Rectal smooth muscle tissue (tissue), 1 donor: ENCODE results near the gene C19orf47.
"Not testable (repeated sequence)": the region's sequence is repeated elsewhere in the genome, so short reads cannot be mapped to it uniquely, and the experiment has no call there.

Source experiments
- H3K27ac ChIP-seq: one replicate; pipeline ENCODE4 v1.7.0; 2013; ENCODE audit warnings: low read depth, low read length, inconsistent platforms
- H3K27me3 ChIP-seq: one replicate; pipeline ENCODE4 v1.7.0; 2013; ENCODE audit warnings: low read length; ENCODE audit not compliant: control insufficient read depth, insufficient read depth
- H3K36me3 ChIP-seq: one replicate; pipeline ENCODE4 v1.7.0; 2013; ENCODE audit warnings: low read length; ENCODE audit not compliant: control insufficient read depth, insufficient read depth
- H3K4me1 ChIP-seq: one replicate; pipeline ENCODE4 v1.7.0; 2013; ENCODE audit warnings: low read length; ENCODE audit not compliant: control insufficient read depth, insufficient read depth
- H3K4me3 ChIP-seq: one replicate; pipeline ENCODE4 v1.7.0; 2013; ENCODE audit warnings: low read length
- H3K9ac ChIP-seq: one replicate; pipeline ENCODE4 v1.7.0; 2013; ENCODE audit warnings: low read length

C19orf47 gene

DNA sequence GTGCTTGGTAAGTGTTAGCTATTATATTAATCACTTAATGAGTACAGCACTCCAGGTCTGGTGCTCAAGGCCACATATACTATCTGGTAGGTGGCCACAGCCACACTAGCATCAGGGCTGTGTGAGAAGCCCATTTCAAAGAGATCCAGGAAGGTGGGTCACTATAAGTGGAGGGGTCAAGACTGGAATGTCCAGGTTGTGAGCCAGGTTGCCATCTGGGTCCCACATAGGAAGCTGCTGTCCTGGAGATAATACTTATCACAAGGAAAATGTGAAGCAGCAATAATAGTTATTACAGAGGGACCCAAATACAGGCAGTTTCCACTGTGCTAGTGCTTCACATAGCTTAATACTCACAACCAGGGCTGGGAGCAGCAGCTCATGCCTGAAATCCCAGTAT lies 13.1 kb downstream of the C19orf47 start:
- Histone ChIP-seq H3K9ac (no peak overlapping the region), H3K4me1 (no peaks in the 10 kb centered on the region), H3K36me3 (peaks cover 14% of the 10 kb centered on the region), H3K4me3 (no peak overlapping the region), H3K27ac (no peak overlapping the region), H3K27me3 (no peaks in the 10 kb centered on the region)

DNA sequence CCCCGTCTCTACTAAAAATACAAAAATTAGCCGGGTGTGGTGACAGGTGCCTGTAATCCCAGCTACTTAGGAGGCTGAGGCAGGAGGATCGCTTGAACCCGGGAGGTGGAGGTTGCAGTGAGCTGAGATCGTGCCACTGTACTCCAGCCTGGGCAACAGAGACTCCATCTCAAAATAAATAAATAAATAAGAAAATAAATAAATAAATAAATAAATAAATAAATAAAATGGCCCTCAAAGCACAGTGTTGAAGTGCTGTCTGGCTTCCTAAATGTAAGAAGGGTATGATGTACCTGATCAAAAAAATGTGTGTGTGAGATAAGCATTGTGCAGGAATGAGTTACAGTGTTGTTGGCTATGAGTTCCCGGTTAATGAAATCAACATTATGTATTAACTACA lies 15.1 kb downstream of the C19orf47 start:
- peaks cover 23% of the 10 kb centered on the region for H3K36me3 ChIP-seq
- H3K4me1 ChIP-seq, H3K27ac ChIP-seq: not testable (repeated sequence)

DNA sequence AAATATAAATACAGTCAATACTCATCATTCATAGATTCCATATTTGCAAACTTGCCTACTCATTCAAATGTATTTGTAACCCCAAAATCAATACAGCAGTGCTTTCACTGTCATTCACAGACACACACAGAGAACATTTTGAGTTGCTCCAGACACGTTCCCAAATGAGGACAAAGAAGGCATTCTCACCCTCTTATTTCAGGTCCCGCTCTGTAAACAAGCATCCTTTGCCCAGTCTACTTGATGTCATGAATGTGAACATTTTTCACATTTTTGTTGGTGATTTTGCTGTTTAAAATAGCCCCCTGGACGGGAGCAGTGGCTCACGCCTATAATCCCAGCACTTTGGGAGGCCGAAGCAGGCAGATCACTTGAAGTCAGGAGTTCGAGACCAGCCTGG lies 15.5 kb downstream of the C19orf47 start:
- Histone ChIP-seq H3K4me1 (no peaks in the 10 kb centered on the region), H3K4me3 (no peak overlapping the region), H3K27me3 (no peaks in the 10 kb centered on the region), H3K9ac (no peak overlapping the region), H3K36me3 (peaks cover 27% of the 10 kb centered on the region), H3K27ac (no peak overlapping the region)

More for the DNA sequence above, 15.1 kb downstream of the C19orf47 start:
- not testable (repeated sequence) for H3K27me3 ChIP-seq, H3K9ac ChIP-seq, H3K4me3 ChIP-seq

DNA sequence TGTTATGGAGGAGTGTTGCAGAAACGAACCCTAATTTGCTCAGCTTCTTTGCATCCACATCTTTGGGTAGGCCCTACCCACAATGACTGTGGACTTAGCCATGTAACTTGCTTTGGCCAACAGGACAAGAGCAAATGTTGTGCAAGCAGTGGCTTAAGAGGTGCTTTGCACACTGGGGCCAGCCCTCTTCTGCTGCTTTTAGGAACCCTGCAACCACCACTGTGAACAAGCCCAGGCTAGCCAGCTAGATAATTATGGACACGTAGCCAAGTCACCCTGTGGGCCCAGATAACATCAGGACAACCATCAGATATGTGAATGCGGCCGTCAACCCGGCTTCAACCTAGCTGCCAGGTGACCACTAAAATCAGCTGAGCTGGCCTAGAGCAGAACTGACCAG lies 17.1 kb downstream of the C19orf47 start:
- peaks cover 32% of the 10 kb centered on the region for H3K36me3 ChIP-seq
- H3K27me3 ChIP-seq, result no peaks in the 10 kb centered on the region
- H3K9ac ChIP-seq, result no peak overlapping the region
- H3K4me3 ChIP-seq, result no peak overlapping the region
- no peaks in the 10 kb centered on the region for H3K4me1 ChIP-seq
- no peak overlapping the region for H3K27ac ChIP-seq

DNA sequence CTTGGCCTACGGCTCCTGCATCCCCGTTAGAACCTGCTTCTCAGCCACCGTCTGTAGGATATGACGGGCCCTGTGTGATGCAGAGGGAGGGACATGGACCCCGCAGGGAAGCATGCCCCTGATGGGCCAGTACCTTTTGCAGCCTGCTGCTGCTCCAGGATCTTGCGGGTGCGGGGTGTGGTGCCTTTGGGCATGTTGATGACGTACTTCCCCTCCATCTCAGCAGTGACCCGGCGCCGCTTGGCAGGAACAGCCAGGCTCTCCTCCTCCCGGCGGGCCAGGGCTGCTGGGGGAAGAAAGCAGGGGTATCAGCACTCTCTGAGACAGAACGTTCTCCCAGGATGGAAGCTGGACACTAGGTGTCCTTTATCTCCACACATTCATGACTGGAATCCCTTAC lies 22.0 kb downstream of the C19orf47 start:
- H3K27ac ChIP-seq, result no peak overlapping the region
- H3K9ac ChIP-seq, result no peak overlapping the region
- H3K4me3 ChIP-seq, result no peak overlapping the region
- H3K36me3 ChIP-seq, result peaks cover 38% of the 10 kb centered on the region
- H3K4me1 ChIP-seq, result no peaks in the 10 kb centered on the region
- H3K27me3 ChIP-seq, result no peaks in the 10 kb centered on the region

DNA sequence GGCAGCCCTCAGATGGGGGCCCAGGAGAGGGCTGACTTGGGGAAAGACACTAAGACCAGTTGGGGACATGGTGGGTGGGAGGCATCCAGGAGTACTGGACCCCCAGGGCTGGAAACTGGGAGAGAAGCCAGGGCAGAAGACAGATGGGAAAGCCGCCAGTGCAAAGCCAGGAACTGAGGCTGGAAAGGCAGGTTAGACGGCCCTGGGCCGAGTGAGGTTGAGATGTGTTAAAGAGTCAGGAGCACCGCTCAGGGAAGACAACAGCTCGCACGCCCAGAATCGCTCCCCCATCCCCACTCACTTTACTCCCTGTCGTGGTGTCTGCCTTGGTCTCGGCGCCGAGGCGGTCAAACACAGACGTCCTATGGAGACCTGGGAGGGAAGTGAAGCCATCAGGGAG lies 24.5 kb downstream of the C19orf47 start:
- Histone ChIP-seq H3K9ac (no peak overlapping the region), H3K27ac (no peak overlapping the region)

DNA sequence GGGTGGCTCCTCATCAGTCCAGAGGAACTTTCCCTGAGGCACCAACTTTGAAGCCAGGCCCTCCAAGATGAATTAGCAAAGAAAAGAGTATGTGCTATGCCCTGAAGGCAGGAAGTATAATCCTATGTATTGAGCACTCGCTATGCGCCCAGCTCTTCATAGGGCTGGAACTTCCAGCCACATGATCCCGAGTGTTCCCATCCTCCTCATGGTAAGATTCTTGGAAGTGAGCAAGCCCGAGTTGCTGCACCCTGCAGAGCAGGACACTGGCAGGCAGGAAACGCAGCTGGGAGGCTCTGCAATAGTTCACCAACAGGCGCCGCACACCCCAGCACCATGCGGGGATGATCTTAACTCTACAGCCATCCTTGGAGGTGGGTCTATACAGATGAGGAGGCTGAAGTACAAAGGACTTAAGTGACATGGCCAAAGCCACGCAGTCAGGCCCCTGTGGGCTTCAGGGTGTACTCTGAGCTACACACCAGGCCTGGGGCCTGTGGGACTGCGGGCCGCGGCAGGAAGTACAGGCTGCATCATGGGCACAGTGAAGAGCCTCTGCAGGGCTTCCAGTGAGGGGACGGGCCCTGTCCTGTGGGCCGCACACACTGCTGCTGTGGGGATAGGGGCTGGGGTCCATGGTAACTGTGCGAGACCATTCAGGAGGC lies 25.1 kb downstream of the C19orf47 start:
- H3K27ac ChIP-seq, result no peak overlapping the region
- H3K27me3 ChIP-seq, result no peaks in the 10 kb centered on the region
- H3K4me3 ChIP-seq, result no peak overlapping the region
- peaks cover 26% of the 10 kb centered on the region for H3K36me3 ChIP-seq
- no peak overlapping the region for H3K9ac ChIP-seq
- no peaks in the 10 kb centered on the region for H3K4me1 ChIP-seq

More for the DNA sequence above, 24.5 kb downstream of the C19orf47 start:
- Histone ChIP-seq H3K4me1 (no peaks in the 10 kb centered on the region), H3K4me3 (no peak overlapping the region), H3K27me3 (no peaks in the 10 kb centered on the region), H3K36me3 (peaks cover 32% of the 10 kb centered on the region)

DNA sequence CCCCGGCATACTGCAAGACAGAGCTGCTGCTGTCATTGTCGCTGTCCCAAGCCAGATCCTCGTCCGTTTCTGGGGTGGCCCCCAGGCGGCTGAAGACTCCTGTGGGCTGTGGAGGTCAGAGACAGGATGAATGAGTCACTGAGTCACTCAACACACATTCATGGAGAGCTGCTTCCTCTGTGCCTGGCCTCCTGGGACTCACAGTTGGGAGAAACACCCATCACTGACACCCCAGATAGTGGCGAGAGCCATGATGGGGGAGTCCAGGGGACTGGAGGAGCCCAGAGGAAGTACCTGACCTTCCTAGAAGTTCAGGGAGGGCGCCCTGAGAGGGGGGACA lies 26.0 kb downstream of the C19orf47 start:
- no peak overlapping the region for H3K27ac ChIP-seq
- peaks cover 19% of the 10 kb centered on the region for H3K36me3 ChIP-seq
- H3K9ac ChIP-seq, result no peak overlapping the region
- H3K4me1 ChIP-seq, result no peaks in the 10 kb centered on the region
- no peak overlapping the region for H3K4me3 ChIP-seq
- no peaks in the 10 kb centered on the region for H3K27me3 ChIP-seq

DNA sequence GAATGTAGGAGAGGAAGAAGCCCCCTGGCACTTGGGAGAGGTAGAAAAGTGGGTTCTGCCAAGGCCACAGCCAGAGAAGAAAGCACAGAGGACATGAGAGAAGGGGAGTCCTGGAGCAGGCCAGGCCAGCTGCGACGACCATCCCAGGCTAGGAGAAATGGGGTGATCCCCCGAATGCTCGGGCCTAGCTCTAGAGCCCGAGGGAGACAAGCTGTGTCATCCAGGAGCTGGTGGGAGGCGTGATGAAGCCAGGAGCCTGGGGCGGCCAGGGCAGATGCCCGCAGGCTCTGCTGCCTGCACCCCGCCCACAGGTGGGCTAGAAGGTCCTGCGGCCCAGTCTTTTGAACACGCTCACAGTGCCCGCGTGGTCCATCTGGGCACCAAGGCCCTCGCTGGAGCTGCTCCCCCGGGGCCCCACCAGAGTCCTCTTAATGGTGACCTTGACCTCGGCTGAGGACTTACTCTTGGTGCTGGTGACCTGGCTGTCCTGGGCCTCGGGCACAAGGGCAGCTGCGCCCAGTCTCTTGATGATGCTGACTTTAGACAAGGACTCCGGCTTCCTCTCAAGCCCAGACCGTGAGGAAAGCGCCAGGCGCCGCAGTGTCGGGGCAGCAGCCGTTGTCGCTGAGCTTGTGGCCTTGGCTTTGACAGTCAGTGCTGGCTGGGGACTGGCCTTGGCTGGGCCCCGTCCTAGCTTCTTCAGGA lies 26.5 kb downstream of the C19orf47 start:
- no peak overlapping the region for H3K27ac ChIP-seq
- peaks cover 19% of the 10 kb centered on the region for H3K36me3 ChIP-seq

DNA sequence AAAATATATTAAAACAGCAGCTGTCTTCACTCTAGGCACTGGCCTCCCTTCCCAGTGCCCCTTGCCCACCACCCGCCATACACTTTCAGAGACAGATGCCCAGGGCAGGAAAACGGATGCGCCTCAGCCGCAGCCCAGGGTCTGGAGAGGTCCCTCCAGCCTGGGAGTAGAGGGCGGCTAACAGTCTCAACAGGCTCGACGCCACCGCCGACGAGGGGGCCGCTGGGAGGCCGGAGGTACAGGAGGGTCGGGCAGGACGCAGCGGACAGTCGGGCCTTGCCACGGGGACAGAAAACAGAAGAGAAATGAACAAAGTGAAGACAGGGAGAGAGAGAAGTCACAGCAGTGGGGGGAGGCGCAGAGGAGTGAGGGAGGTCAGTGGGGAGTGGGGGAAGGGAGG lies 27.1 kb downstream of the C19orf47 start:
- Histone ChIP-seq H3K27ac (no peak overlapping the region), H3K36me3 (peaks cover 18% of the 10 kb centered on the region), H3K4me3 (no peak overlapping the region), H3K9ac (no peak overlapping the region), H3K4me1 (no peaks in the 10 kb centered on the region), H3K27me3 (no peaks in the 10 kb centered on the region)

More for the DNA sequence above, 26.5 kb downstream of the C19orf47 start:
- Histone ChIP-seq H3K4me1 (no peaks in the 10 kb centered on the region), H3K27me3 (no peaks in the 10 kb centered on the region), H3K4me3 (no peak overlapping the region), H3K9ac (no peak overlapping the region)

DNA sequence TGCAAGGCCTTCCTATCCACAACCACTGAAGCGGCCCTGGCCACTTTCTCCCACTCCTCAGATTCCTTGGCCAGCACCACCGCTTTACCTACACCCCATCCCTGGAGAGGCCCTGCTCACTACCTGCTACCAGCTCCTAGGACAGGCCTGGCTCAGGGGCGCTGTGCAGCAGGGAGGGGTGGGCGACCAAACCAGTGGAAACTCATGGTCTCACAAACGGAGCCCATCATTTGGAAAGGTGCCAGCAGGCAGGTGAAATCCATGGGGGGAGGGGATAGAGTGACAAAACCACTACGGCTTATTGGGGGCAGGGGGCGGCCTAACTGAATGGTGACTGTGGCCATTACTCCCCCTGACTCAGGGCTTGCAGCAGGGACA lies 27.6 kb downstream of the C19orf47 start:
- Histone ChIP-seq H3K27me3 (no peaks in the 10 kb centered on the region), H3K27ac (no peak overlapping the region), H3K4me1 (no peaks in the 10 kb centered on the region), H3K9ac (no peak overlapping the region), H3K36me3 (peaks cover 13% of the 10 kb centered on the region), H3K4me3 (no peak overlapping the region)

DNA sequence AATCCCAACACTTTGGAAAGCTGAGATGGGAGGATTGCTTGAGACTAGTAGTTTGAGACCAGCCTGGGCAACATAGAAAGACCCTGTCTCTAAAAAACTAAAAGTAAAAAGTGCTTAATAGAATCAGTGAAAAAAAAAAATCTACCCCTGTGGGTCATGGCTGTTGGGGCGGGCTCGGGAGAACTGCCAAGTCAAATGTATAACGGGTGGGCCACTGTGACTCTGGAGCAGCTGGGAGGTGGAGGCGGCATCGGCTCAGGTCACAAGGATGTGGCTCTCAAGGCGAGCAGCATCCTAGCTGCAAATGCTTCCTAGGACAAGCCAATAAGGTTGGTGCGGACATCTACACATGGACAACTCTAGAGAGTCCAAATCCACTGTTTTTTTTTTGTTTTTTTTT lies 30.9 kb downstream of the C19orf47 start:
- Histone ChIP-seq H3K36me3 (peaks cover 5% of the 10 kb centered on the region), H3K27me3 (no peaks in the 10 kb centered on the region), H3K9ac (no peak overlapping the region), H3K4me1 (no peaks in the 10 kb centered on the region), H3K4me3 (no peak overlapping the region), H3K27ac (no peak overlapping the region)
